ENCODE measurements around the gene CEP72. TPM values are rescaled to one million over a fixed set of nuclear protein-coding genes. Genes with fewer than 3 reads are reported as not detected.

CEP72 gene
- total and polyA plus RNA-seq, 11 donors, result 0.58 to 4.1 (median 1.6) TPM

GRCh38 chr5:663436-664342 is 51.5 kb downstream of the CEP72 start:
- TF ChIP-seq POLR2A (IDR thresholded peaks at IDR 0.05), result no peak
- TF ChIP-seq, protein P1, sequence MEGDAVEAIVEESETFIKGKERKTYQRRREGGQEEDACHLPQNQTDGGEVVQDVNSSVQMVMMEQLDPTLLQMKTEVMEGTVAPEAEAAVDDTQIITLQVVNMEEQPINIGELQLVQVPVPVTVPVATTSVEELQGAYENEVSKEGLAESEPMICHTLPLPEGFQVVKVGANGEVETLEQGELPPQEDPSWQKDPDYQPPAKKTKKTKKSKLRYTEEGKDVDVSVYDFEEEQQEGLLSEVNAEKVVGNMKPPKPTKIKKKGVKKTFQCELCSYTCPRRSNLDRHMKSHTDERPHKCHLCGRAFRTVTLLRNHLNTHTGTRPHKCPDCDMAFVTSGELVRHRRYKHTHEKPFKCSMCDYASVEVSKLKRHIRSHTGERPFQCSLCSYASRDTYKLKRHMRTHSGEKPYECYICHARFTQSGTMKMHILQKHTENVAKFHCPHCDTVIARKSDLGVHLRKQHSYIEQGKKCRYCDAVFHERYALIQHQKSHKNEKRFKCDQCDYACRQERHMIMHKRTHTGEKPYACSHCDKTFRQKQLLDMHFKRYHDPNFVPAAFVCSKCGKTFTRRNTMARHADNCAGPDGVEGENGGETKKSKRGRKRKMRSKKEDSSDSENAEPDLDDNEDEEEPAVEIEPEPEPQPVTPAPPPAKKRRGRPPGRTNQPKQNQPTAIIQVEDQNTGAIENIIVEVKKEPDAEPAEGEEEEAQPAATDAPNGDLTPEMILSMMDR (IDR thresholded peaks at IDR 0.05), result no peak
- peaks cover 0 to 51% (median 21%) of the 10 kb centered on the region in 9 donors for H3K36me3 ChIP-seq
- peak in 3 of 4 donors; percentile 9 to 32 (median 25) for ATAC-seq
- DNase-seq, result peak in 3 of 5 donors; percentile 13 to 25 (median 21)
- H3K4me3 ChIP-seq, result no peak overlapping the region
- no peaks in the 10 kb centered on the region for H3K4me1 ChIP-seq
- no peaks in the 10 kb centered on the region for H3K9me3 ChIP-seq
- no peak overlapping the region for H3K27ac ChIP-seq
- intact Hi-C loops (cut with DNase I), result no loop called here
- WGBS, 4 donors, result 93 to 96% (median 95%) methylated on average over 20 to 38 of the region's 38 CpGs
- no peaks in the 10 kb centered on the region for H3K27me3 ChIP-seq

DNA sequence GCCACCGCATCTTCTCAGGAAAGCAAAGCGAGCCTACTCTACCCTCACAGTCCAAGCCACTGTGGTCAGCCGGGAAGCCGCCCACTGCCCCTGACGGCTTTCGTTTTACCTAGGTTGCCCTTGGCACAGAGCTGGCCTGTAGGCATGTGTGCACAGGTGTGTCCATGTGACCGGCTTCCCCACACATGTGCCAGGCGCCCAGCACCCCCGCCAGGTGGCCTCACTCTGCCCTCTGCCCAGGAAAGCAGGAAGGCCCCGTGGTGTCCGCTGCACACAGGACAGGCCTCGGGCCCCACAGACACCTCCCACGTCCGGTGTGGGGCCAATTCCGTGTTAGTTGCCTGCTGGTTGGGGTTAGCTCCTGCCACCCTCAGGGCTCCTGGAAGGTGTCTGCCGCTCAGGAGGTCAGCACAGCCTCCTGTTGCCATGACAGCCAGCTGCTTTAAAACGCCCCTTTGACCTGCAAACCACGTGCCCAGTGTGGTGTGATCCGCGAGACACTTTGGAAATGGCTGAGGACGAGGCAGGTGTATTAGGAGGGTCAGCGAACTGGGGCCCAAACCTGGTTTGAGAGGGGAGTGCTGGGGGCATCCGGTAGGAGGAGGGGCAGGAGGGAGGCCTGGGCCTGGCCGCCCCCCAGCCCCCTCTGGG is 52.3 kb downstream of the CEP72 start:
- Histone ChIP-seq H3K9me3 (no peaks in the 10 kb centered on the region), H3K27ac (no peak overlapping the region), H3K4me1 (peaks cover 0 to 6% (median 0%) of the 10 kb centered on the region in 12 donors), H3K4me3 (no peak overlapping the region), H3K36me3 (peaks cover 0 to 48% (median 21%) of the 10 kb centered on the region in 9 donors), H3K27me3 (no peaks in the 10 kb centered on the region)
- no peak for ATAC-seq
- TF ChIP-seq, protein P1 (IDR thresholded peaks at IDR 0.05), result no peak
- no peak for TF ChIP-seq POLR2A (IDR thresholded peaks at IDR 0.05)
- WGBS, 4 donors, result 90 to 95% (median 93%) methylated on average over 22 to 24 of the region's 24 CpGs
- DNase-seq, result peak in 2 of 5 donors; percentile 6 to 20
- intact Hi-C loops (cut with DNase I), result no loop called here

DNA sequence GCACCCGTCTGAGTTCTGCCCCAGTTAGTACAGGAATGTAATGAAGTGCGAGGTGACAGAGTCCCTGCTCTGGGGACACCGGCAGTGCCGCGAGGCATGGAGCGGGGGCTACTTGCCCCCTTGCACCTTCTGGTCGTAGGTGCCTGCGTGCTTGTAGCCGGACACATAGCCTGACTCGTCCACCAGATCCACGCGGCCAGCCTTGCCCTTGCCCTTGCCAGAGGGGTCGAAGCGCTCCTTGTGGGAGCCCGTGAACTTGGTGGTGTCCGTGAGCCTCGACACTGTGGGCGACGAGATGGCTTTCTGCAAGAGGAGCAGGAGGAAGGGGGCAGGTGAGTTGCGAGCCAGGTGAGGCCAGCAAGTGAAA is 52.8 kb downstream of the CEP72 start:
- no peak overlapping the region for H3K27ac ChIP-seq

More for the DNA sequence above, 52.8 kb downstream of the CEP72 start:
- DNase-seq (peak in 2 of 5 donors; percentile 5 to 19), ATAC-seq (no peak)
- TF ChIP-seq POLR2A (IDR thresholded peaks at IDR 0.05), result no peak
- TF ChIP-seq, protein P1 (IDR thresholded peaks at IDR 0.05), result no peak
- peaks cover 0 to 6% (median 0%) of the 10 kb centered on the region in 12 donors for H3K4me1 ChIP-seq
- H3K27me3 ChIP-seq, result no peaks in the 10 kb centered on the region
- intact Hi-C loops (cut with DNase I), result no loop called here
- H3K36me3 ChIP-seq, result peaks cover 0 to 46% (median 20%) of the 10 kb centered on the region in 9 donors
- H3K4me3 ChIP-seq, result no peak overlapping the region
- no peaks in the 10 kb centered on the region for H3K9me3 ChIP-seq
- whole genome bisulfite sequencing, 4 donors, result 90 to 98% (median 95%) methylated on average over 4 to 20 of the region's 20 CpGs

Measured in heart left ventricle (tissue), 16 donors.